Epidermal melanocyte (primary cell): ENCODE data around the gene LRRC66.
A peak's percentile ranks its signal among the peaks of the same experiment; 100 is the strongest.

Experiments used
- DNase-seq: peaks from one replicate; pipeline ENCODE4 v3.0.0; 2011; ENCODE audit warnings: low spot score; ENCODE audit not compliant: insufficient read length

Gene LRRC66, protein sequence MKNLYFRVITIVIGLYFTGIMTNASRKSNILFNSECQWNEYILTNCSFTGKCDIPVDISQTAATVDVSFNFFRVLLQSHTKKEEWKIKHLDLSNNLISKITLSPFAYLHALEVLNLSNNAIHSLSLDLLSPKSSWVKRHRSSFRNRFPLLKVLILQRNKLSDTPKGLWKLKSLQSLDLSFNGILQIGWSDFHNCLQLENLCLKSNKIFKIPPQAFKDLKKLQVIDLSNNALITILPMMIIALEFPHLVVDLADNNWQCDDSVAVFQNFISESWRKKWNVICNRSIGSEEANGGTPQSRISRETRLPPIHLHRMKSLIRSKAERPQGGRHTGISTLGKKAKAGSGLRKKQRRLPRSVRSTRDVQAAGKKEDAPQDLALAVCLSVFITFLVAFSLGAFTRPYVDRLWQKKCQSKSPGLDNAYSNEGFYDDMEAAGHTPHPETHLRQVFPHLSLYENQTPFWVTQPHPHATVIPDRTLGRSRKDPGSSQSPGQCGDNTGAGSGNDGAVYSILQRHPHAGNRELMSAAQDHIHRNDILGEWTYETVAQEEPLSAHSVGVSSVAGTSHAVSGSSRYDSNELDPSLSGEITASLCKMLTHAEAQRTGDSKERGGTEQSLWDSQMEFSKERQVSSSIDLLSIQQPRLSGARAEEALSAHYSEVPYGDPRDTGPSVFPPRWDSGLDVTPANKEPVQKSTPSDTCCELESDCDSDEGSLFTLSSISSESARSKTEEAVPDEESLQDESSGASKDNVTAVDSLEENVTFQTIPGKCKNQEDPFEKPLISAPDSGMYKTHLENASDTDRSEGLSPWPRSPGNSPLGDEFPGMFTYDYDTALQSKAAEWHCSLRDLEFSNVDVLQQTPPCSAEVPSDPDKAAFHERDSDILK

GRCh38 chr4:52019936-52020657 lies at the start of gene LRRC66:
Gene LRRC66 (minus strand): TSS chr4:52020363. CDS start chr4:52017613, 2,750 bp downstream.
- no peak for DNase-seq

GRCh38 chr4:52069571-52069970 lies 49.4 kb upstream of the LRRC66 start:
- DNase-seq: no peak

DNA sequence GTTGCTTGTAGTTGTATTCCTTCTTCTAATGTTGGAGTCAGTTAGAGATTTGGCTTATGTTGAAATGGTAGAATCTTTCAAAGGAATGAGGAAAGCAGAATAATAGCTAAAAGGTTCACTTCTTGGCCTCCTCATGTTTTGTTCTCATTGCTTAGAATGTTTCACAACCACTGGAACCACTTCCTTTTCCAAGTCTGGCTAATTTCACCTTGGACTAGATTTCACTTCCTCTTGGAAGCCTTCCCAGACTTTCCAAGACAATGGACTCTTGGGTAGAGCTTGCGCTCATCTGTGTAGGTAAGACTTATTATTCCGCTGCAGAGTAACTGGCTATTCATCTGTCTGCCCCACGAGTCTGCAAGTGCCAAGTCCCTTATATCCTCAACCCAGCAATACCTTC lies 39.2 kb upstream of the LRRC66 start:
- DNase-seq: no peak

DNA sequence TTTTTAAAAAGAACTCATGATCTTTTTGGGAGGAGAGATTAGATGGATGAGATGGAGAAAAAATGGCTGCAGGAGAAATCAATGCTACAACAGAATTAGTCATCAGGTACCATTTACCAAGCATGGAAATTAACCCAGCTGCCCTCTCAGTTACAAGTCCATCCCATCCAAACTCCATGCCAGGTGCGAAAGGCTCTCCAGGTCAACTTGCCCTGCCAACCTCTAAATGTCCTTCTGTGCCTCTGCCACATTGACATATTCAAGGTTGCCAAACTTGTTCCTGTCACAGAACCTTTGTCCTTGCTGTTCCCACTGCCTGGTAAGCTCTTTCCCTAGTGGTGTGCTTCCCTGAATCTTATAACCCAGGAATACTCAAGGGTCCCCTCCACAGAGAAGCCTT lies 38.1 kb upstream of the LRRC66 start:
- no peak for DNase-seq

- DNase-seq: no peak
Measured at GRCh38 chr4:52057196-52057595, 37.0 kb upstream of the LRRC66 start.

GRCh38 chr4:52054254-52054653 lies 34.1 kb upstream of the LRRC66 start:
- no peak for DNase-seq

DNA sequence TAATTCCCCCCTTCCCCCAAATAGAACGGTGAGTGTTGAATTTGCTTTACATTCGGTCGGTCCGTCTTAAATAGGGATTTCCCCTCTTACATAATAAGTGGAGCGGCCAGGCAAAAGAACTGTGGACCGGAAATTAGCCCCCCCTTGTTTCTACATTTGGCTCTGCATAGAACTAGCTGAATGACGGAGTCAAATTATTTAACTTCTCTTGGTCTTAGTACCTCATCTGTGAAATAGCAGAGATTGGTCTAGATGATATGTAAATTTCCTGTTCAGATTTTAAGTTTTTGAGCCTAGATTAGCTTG lies 32.3 kb upstream of the LRRC66 start:
- no peak for DNase-seq

GRCh38 chr4:52051615-52052474 lies 31.7 kb upstream of the LRRC66 start:
- peak; percentile 85 for DNase-seq

GRCh38 chr4:52051213-52051614 lies 31.1 kb upstream of the LRRC66 start, which contains the start of gene SPATA18:
Gene SPATA18 (plus strand): TSS chr4:52051304. CDS start chr4:52051705, 401 bp downstream.
- DNase-seq: peak; percentile 22

DNA sequence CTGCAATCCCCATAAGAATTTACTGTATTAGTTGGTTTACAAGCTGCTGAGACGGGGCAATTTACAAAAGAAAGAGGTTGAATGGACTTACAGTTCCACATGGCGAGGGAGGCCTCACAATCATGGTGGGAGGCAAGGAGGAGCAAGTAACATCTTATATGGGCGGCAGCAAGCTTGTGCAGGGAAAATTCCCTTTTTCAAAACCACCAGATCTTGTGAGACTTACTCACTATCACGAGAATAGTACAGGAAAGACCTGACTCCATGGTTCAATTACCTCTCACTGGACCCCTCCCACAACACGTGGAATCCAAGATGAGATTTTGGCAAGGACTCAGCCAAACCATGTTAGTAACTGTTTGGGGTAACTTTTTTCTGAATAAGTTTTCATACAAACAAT lies 29.1 kb upstream of the LRRC66 start:
- no peak for DNase-seq

DNA sequence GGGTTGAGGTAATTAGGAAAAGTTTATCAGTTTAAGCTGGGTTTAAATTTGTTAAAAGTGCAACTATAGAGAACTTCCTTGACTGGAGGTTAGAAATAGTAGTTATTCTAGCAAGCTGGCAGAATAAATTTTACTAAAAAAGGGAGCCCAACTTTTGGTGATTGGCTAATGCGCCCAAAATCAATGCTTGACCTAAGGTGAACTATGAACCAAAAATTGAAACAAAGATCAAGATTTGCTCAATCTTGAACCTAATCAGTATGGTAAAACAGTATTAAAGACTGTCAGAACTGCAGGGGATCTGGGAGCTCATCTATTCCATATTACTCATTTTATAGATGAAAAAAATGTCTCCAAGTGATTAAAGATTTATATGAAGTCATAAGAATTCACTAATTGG lies 24.9 kb upstream of the LRRC66 start:
- DNase-seq: no peak

DNA sequence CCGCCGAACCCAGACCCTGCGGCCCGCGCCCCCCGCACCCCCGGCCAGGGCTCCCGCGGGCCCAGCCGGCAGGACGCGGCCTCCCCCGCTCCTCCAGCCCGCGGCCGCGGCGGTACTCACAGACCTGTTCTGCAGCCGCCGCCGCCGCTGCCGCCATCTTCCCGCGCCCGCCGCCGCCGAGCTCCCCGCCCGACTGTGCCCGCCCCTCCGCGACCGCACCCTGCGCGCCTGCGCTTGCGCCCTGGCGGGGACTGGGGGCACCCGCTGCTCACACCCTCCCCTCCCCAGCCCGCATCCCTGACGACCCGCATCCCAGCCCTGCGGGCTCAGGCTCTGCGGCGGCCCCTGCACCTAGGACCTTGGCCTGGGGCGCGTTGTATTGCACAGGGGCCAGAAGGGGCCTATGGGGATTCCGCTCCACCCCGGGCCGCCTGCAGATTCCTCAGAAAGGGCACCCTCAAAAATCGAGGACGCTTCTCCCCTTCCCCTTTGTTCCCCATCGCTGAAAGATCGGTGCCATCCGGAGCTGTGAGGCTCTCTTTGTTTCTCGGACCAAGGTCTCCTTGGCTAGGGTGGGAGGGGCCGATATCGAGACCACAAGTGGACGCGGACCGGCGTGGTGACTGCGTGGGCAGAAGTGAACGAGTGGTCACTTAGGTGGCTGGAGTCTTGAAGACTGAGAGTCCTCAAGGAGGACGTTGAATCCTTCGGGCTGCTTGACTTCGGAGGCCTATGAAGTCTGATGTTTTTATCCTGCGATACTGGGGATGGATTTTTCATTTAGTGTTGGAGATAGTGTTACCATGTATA lies 18.1 kb upstream of the LRRC66 start, which contains the start of gene SGCB:
TSS of gene SGCB (minus strand) at position 197 of the 810 bp plus-strand sequence. CDS start at position 157, 40 bp downstream.
- peak; percentile 47 for DNase-seq

DNA sequence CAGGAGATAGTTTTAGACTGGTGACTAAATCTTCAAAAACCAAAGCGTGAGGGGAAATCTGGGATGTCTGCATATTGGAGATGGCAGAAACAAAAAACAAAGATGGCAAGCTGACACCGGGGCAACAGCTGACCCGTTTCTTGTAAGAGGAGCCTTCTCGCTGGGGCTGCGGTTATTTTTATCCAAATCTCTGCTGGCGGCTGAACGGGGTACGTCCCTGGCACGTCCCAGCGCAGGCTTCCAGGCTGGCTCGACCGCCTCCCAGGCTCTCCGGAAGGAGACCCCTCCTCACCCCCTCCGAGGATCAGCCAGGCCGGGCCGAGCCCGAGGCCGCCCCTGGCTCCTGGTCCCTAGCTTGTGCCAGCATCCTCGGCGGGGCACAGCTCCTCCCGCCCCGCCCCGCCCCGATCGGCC lies 17.5 kb upstream of the LRRC66 start:
- no peak for DNase-seq

DNA sequence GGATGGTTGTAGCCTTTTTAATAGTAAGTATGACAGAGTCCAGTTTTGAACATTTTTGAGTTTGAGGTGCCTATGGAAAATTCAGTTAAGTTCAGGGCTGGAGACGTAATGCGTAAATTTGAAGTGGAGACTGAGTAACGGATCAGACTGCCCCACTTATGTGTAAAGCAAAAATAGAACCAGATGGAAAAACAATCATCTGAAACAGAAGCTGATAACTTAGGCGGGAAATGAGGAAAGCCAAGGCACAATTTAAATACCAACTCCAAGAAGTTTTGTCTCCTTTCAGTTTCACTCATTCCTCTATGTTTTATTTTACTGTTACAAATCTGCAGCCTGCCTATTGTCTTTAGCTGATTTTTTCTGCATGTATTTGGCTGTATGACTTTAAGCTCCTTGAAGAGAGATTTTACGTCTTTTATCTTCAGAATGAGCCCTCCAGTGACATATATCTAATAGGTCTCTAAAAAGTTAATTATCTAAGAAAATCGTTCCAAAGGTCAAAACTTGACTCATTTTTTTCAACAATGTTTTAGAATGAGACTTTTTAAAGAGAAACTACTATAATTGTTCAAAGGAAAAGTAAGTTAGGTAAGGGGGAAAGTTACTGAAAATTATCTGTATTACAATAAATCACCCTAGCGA lies 16.8 kb upstream of the LRRC66 start:
- DNase-seq: no peak

DNA sequence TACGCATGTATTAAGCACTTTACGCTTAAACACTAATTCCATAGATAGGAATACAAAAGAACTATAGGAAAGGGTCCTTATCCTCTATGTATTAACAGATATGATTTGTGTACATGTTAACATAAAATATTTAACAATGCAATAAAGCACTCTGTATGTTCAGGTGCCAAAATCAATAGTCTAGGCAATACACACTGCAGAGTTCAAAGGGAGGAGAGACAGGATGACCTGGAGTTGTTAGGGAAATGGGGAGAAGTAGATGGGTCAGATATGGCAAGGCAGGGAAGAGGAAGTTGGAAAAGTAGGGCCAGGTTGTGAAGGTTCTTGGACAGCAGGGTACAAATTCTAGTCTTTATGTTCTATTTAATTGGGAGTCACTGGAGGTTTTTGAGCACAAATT lies 15.0 kb upstream of the LRRC66 start:
- no peak for DNase-seq

DNA sequence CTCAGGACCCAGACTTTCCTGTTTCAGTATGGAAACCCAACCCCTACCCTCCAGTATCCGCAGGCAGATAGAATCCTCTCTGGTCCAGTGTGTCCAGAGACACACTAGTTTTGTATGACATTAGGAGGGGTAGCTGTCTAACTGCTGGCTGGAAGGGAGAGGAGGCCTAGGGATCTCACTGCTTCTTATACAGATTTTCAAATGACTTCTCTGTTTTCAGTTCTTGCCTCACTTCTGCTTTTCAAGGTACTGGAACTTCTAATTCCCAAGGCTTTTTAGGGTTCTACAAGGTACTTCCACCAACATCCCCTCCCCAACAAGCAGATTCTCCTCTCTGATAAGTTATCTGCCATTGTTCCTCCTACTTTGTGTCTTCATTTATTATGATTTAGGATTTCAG lies 11.8 kb upstream of the LRRC66 start:
- no peak for DNase-seq

DNA sequence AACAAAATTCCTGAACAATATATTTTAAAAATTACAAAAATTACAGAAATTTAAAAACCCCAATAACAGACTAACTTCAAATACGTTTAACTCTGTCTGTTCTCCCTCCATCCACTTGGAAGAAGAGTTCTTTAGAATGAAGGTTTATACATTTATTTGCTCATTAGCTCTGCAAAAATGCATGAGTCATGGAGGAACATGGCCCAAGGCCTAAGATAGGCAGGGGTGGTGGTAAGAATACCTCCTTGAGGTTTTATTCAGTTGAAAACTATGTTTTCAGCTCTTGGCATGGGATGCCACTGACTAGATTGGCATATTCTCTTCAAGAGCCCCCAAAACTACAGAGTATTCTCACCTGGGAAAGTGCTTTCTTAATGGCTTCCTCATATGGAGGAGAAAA lies 8.8 kb upstream of the LRRC66 start:
- no peak for DNase-seq

GRCh38 chr4:52017814-52018213 lies 2.3 kb downstream of the LRRC66 start:
- DNase-seq: no peak

- no peak for DNase-seq
Measured at GRCh38 chr4:52016981-52017380, 3.2 kb downstream of the LRRC66 start.
